A172 (cell line): ENCODE measurements around the gene NAXE. TPM values are rescaled to one million over a fixed set of nuclear protein-coding genes. Genes with fewer than 3 reads are reported as not detected.
"Not testable (repeated sequence)": the region's sequence is repeated elsewhere in the genome, so short reads cannot be mapped to it uniquely, and the experiment has no call there.

Experiments used
- DNase-seq: peaks from one replicate; pipeline ENCODE4 v3.0.0-alpha.2; 2015; ENCODE audit warnings: low spot score
- total RNA-seq: library from RNA; depleted of rRNA; stranded (reverse); fragments of >200 nt; shearing (Covaris generic); gene quantifications from 2 replicates; pipeline ENCODE4 v1.2.3, GENCODE V29; 2014

Gene NAXE
- total RNA-seq, 1 experiment from 2014 or later: 174 TPM

DNA sequence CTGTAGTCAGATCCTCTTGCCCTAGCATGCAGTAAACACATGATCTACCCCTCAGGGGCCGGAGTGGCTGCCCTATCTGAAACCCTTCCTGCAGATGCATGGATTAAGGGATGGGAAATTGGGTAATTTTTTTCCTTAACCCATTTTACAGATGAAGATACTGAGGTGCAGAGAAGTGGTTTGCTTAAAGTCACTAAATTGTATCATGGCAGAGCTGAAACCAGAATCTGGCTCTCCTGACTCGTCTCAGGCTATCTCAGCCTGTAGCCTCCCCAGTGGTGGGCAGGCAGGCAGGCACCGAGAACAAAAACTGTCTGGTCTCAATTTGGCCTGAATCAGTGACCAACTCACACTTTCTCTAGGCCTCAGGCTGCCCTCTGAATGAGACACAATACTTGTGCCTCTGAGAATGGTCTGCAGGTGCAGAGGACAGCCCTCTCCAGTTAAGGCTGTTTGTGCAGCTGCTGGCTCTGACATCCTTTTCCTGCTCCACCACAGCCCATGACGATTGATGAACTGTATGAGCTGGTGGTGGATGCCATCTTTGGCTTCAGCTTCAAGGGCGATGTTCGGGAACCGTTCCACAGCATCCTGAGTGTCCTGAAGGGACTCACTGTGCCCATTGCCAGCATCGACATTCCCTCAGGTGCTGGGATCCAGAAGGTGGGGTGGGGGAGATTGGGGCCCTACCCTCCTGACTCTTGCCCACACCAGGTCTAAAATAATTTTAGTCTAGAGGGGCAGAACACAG, 1.5 kb downstream of the NAXE start:
- no peak for DNase-seq

DNA sequence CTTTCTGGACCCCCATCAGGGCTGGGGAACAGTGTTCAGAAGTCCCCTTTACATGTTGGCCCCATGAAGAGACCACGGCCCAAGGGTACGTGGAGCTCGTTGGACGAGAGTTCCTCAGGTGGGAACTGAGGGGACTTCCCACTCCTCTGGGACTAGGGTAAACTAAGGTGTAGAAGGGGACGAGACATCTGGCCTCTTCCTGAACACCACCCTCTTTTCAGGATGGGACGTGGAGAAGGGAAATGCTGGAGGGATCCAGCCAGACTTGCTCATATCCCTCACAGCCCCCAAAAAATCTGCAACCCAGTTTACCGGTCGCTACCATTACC, 2.0 kb downstream of the NAXE start:
- no peak for DNase-seq

DNA sequence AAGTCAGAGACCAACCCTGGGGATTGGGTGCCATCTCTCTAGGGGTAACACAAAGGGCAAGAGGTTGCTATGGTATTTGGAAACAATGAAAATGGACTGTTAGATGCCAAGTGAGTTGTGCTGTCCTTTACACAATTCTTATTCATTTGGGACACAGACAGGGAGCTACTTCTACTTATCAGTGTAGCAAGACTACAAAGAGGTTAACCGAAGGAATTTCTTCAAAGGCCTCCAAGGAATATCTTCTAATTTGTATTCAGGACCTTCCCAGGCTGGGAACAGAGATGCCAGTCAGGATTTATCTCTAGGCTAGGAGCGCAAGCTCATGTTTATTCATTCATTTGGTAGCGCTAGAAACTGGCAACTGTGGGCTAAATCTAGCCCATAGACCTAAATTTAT, 2.6 kb downstream of the NAXE start:
- DNase-seq: no peak

DNA sequence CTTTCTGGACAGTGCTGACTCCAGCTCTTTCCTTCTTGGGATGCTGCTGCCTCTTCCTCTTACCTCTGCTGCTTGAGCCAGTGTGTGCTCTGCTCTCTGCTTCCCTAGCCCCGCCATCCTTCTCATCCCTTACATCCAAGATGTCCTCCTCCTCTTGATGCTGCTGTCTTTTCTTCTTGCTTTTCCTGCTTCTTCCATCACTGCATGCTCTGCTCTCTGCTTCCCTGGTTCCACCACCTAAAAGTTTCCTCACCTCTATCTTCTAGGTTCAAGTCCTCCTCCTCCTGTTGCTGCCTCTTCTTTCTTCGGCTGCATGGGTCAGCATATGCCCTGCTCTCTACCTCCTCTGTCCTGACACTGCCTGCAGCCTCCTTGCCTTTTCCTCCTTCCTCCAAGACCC, 3.4 kb downstream of the NAXE start:
- DNase-seq: no peak

DNA sequence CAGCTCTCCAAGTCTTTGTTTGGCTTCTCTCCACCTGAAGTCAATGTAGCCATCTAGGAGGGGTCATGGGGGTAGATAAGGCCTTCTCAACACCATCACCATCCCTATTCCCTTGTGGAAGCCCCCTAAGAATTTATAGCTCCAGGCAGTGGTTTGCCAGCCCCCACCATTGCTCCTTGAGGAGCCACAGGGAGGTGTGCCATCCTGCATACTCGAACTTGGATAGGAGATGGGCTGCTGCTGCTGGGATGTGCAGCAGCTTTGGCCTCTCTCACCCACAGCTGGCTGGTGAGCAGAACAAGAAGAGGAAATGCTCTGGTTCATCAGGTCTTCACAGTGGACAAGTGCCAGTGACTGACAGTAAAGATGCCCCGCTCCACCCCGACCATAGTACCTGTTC, 4.8 kb downstream of the NAXE start:
- no peak for DNase-seq

DNA sequence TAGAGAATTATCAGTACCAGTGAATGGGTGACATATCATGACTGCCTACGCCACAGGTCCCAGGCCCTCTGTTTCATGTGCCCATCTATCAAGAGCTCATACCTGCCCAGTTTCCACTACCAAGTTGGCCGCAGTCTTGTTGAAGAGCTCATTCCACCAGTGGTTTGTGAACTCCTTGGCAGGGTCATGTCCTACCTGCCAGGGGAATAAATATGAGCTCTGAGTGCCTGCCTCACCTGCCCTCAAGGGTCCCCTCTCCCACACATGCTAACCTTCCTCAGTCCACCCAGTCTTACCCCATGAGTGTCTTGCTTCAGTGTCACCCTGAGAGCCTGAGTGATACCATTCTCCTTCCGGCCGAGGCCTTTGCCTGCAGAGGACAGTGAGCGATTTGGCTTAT, 6.5 kb downstream of the NAXE start:
- no peak for DNase-seq

DNA sequence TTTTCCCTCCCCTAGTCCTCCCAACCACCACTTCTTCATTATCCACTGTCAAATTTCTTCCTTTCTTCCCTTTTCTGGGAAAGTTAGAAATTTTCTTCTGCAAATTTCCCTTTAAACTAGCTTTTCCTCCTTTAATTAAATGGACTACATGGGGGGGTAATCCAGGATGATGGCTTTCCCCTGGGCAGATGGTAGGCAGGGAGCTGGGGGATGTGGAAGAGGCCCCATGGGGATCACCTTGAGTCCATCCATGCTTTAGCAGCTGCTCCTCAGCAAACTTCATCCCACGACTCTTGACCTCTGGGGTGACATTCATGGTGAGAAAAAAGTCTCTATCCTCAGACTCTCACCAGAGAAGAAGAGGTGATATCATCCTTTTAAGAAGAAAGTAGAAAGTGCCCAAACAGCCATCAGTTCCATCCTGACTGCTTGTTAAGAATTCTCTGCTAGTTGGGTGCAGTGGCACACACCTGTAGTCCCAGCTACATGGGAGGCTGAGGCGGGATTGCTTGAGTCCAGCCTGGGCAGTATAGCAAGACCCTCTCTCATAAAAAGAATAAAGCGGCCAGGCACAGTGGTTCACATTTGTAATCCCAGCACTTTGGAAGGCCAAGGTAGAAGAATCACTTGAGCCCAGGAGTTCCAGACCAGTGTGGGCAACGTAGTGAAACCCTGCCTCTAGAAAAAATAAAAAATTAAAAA, 7.3 kb downstream of the NAXE start:
- no peak for DNase-seq

DNA sequence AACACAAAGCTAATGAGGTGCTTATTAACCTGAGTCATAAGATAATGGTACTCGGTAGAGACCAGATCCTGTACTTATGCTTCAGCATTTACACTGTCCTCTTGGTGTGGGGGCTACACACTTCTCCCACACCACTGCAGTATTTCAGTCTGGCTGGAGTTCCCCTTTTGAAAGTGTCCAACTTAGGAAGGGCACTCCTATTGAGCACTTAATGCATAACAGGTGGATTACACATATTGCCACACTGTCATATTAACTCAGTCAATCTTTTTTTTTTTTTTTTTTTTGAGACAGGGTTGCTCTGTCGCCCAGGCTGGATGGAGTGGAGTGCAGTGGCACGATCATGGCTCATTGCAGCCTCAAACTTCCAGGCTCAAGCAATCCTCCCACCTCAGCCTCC, 8.2 kb downstream of the NAXE start:
- DNase-seq: no peak

DNA sequence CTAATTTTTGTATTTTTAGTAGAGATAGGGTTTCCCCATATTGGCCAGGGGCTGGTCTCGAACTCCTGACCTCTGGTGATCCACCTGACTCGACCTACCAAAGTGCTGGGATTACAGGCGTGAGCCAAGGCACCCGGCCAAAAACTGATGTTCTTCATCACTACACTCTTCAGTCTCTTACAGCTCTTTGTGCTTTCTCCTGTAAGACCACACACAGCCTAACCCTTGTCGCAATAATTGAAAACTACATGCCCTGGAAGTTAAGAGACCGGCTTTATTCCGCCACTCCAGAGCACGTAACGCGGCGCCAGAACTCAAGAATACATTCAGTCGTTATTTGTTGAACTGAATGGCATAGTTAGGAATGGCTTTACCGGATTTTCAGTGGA, 9.2 kb downstream of the NAXE start:
- DNase-seq: peak; percentile 60

DNA sequence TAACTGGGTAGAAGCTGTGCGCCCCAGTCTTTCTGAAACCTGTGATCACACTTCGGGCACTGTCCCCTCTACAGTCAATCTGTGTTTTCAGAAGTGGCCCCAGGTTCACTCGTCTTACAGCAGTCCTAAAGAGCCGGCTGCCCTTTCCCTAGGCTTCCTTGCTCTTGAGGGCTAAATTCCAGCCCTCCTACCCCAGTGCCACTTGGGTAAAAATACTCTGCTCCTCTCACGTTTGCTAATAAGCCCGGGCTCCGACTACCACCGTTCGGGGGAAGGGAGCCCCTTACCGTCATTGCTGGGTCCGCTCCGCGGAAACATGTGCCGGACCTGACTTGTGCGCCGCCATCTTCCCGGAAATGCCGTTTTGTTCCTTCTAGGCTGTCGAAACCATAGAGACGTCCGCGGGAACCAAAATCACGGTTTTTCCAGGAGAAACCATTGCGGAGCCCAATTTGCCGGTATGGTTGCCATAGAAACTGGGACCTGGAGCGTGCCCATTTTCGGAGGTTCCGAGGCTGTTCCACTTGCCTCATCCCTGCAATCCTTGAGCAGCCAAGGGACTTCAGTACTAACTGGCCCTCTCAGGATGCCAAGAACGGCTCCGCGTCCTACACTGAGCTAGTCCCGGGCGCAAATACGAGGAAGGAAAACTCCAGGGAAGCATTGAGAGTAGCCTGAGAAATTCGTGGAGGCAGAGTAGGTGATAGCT, 9.7 kb downstream of the NAXE start, which contains the start of gene GPATCH4:
GPATCH4 (minus strand) TSS at position 358 of the 709 bp plus-strand sequence.
- peak; percentile 93 for DNase-seq

DNA sequence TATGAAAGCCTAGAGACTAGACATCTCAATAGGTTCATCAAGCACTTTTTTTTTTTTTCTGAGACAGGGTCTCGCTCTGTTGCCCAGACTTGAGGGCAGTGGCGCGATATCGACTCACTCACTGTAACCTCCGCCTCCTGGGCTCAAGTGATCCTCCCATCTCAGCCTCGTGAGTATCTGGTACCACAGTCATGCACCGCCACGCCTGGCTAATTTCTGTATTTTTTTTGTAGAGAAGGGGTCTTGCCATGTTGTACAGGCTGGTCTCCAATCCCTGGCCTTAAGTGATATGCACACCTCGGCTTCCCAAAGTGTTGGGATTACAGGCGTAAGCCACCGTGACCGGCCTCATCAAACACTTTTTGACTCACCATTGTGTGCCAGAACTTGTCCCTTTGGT, 10.3 kb downstream of the NAXE start:
- no peak for DNase-seq

DNA sequence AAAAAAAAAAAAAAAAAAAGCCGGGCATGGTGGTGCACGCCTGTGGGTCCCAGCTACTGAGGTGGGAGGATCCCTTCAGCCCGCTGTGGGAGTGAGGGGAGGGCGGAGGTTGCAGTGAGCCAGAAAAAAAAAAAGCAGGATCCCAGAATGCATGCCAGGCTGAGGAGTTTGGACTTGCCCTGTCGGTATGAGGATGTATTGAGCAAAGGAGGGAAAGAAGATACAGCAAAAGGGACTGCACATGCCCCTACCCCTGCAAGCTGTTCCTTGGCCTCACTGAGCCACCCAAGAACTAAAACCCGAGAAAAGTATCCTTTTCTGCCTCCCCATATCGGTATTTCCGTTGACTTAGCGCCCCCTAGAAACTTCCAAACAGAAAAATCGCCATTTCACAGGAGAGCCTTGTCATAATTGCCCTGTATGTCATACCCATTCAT, 11.0 kb downstream of the NAXE start:
- DNase-seq: no peak

DNA sequence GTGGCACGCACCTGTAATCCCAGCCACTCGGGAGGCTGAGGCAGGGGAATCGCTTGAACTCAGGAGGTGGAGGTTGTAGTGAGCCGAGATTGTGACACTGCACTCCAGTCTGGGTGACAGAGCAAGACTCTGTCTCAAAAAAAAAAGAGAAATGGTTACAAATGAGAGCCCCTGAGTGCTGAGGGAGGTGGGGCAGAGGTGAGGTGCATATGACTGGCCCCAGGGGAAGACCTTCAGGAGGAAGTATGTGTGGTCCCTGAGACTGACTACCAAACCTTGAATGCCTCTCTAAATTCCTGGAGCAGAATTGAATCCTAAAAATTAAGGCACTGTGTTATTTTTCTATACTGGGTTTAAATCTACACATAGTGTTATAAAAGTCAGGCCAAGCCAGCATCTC, 15.8 kb downstream of the NAXE start:
- DNase-seq: not testable (repeated sequence)

DNA sequence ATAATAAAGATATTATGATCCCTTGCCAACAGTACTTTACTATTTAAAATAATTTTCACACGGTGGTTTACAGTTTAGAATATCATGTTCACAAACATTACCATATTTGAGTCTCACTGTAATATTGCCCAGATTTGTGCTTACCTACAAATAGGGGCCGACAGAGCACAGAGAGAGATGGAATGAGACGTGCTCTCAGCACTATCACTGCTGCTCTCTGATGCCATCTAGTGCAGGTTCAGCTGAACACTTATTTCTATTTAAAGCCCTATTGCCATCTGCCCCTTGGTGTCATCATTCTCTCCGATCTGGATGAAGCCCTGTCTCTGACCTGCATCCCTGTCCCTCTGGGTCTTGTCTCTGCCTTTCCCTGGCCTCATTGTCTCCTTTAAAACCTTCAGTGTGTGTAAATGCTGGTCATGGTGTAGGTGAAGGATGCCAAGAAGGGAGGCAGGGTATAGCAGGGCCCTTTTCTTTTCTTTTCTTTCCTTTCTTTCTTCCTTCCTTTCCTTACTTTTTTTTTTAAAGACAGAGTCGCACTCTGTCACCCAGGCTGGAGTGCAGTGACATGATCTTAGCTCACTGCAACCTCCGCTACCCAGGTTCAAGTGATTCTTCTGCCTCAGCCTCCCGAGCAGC, 16.6 kb downstream of the NAXE start:
- peak; percentile 93 for DNase-seq

DNA sequence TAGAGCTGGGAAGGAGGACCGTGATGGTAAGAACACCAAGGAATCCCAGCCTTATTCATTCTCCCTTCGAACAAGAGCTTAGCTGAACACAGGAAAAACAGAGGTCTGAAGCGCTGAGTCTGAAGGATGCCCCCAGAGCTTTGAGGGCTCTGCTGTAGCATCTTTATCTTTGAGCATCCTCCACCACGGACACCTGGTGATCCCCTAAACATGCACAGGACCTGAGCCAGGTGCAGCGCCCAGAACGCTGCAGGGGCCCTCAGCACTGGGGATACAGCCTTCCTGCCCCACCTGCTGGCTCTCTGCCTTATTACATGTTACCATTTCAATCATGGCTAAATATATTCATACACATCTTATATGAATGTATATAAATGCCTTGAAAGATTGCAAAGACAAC, 17.4 kb downstream of the NAXE start:
- no peak for DNase-seq

DNA sequence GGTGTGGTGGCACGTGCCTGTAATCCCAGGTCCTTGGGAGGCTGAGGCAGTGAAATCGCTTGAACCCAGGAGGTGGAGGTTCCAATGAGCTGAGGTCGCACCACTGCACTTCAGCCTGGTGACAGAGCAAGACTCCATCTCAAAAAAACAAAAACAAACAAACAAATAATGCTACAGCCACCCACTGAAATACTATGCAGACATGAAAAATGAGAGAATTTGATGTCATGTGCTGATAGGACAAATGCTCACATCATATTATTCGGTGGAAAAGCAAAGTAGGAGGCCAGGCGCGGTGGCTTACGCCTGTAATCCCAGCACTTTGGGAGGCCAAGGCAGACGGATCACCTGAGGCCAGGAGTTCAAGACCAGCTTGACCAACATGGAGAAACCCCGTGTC, 18.5 kb downstream of the NAXE start:
- not testable (repeated sequence) for DNase-seq

DNA sequence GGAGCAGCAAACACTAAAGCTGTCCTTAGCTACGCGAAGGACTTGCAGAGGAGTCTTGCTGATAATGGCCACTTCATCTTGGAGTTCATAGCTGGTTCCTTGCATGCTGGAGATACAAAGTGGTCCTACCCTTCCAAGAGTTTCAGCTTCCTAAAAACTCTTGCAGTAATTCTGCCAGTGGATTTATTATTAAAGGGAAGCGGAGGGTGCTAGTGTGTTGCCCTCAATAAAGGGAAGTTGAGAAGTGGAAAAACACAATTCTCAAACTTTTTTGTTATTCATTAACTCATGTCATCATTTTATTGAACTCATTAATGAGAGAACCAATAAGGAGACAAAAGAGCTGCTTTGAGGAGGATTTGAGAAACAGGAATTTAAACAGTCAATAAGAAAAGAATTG, 21.1 kb downstream of the NAXE start:
- DNase-seq: no peak

DNA sequence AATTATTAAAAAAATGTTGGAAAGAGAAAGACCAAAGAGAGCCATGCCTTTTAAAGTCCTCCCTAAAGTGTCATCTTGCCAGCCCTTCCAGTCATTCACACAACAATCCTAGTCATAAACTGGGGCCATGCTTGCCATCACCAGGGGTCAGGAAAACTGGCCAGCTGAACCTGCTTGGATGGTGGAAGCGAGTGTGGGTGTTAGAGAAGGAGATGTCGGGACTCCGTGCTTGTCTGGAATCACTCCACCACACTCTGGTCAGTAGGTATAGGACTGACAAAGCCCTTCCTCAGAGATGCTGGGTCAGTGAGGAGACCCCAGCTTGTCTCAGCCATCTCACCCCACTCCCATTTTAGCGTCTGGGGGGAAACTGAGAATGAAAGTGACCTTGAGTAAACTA, 24.4 kb downstream of the NAXE start:
- no peak for DNase-seq

DNA sequence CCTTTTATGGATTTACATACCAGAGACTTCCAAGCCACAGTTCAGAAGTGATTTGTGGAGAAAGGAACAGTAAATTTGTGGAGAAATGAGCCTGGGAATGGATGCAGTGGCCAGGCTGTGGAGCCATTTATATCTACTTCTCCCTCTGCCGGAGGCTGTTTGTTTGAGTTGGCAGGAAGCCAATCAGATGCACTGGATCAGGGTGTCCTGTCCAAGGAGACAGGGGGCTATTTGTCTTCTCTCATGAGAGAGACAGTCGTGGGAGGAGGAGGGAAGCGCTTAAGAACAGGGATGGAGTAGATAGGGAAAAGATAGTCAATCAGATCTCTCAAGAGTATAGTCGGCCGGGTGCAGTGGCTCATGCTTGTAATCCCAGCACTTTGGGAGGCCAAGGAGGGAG, 24.9 kb downstream of the NAXE start:
- peak; percentile 94 for DNase-seq

DNA sequence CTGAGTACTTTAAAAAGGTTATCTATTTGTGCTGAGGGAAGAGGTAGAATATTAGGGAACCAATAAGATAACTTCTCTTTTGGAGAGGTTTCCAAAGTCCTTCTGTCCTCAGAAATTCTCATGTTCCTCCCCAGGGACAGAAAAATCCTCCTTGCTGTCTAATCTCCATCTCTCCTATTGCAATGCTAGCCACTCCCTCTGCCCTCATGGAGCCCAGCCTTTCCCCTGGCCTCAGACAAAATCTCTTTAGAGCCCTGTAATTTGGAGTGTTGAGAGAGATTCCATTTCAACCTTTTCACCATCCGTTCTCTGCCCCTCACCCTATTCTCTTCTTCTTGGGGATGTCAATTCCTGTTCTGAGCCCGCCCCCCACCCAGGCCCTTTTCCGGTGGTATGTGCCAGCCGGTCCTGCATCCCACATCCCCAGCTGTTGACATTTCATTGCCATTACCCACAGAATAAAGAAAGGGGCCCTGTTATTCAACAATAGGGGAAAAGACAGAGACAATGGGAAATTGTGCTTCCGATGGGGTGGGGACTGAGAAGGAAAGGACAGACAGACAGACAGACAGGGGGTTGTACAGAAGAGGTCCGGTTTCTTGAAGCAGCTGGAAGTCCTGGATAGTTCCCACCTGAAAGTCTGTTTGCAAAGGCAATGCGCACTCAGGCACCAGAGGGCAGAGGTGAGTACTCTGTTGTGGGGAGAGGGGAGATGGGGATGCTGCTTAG, 27.4 kb downstream of the NAXE start, which contains the start of gene HAPLN2:
HAPLN2 (plus strand) TSS at position 563 of the 729 bp plus-strand sequence. CDS start 4,076 bp downstream, outside the sequence.
- DNase-seq: no peak

DNA sequence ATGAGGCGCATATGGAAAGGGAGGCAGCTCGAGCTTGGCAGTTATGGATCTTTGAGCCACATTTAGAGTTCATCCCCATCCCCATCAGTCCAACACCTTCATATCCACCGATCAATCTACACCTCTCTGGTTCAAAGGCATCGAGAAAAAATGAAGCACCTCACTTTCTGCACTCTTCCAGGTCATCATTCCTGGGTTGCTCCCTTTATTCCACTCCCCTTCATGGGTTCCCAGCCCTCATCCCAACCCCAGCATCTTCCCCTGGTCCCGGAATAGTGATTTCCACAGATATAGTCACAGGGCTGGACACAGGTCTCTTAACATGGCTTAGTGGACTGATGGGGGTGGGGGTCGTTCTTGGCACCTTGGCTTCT, 28.0 kb downstream of the NAXE start:
- no peak for DNase-seq
